K562 (cell line): ENCODE data around the gene CTXN1. TPM values are rescaled to one million over a fixed set of nuclear protein-coding genes. Genes with fewer than 3 reads are reported as not detected.

ENCODE experiments used
- CREBBP ChIP-seq: IDR thresholded peaks from one replicate; pipeline ENCODE4 v1.6.1; 2012; ENCODE audit warnings: low read depth, mild to moderate bottlenecking, control low read depth, inconsistent platforms, low read length
- DACH1 ChIP-seq: fragments of 450-650 bp; IDR thresholded peaks from 2 replicates; pipeline ENCODE4 v1.6.1; 2018; ENCODE audit not compliant: partially characterized antibody
- ILF3 ChIP-seq: fragments of 450-650 bp; IDR thresholded peaks from 2 replicates; pipeline ENCODE4 v1.6.1; 2018; ENCODE audit warnings: antibody characterized with exemption, mild to moderate bottlenecking, moderate library complexity, borderline replicate concordance
- NEUROD1 ChIP-seq: fragments of 150-350 bp; IDR thresholded peaks from 2 replicates; pipeline ENCODE4 v1.6.1; 2014; ENCODE audit warnings: borderline replicate concordance, low read length, low read depth; ENCODE audit not compliant: partially characterized antibody
- POLR2AphosphoS2 ChIP-seq: IDR thresholded peaks from 2 replicates; pipeline ENCODE4 v1.6.1; 2012; ENCODE audit warnings: low read length, improper control_type of control experiment
- RBM14 ChIP-seq: fragments of 200-400 bp; formaldehyde crosslinking; IDR thresholded peaks from 2 replicates; pipeline ENCODE4 v1.6.1; 2018; ENCODE audit warnings: low read depth, mild to moderate bottlenecking, low read length, moderate library complexity, borderline replicate concordance; ENCODE audit not compliant: insufficient read depth
- RFX5 ChIP-seq: IDR thresholded peaks from 2 replicates; pipeline ENCODE4 v1.6.1; 2011; ENCODE audit warnings: low read depth, mild to moderate bottlenecking, improper control_type of control experiment, low read length
- SRSF7 ChIP-seq: fragments of 200-400 bp; formaldehyde crosslinking; optimal IDR thresholded peaks from 2 replicates; pipeline ENCODE3; 2017; ENCODE audit warnings: mild to moderate bottlenecking, low read depth, low read length
- TAF9B ChIP-seq: fragments of 450-650 bp; IDR thresholded peaks from 2 replicates; pipeline ENCODE4 v1.6.1; 2018; ENCODE audit warnings: mild to moderate bottlenecking; ENCODE audit not compliant: partially characterized antibody
- ZBTB1 ChIP-seq: sonication (generic); formaldehyde crosslinking; IDR thresholded peaks from 2 replicates; pipeline ENCODE4 v1.8.1; 2023; ENCODE audit warnings: missing genetic modification reagents, low read depth, mild to moderate bottlenecking, borderline replicate concordance
- ZNF121 ChIP-seq: sonication (generic); formaldehyde crosslinking; conservative IDR thresholded peaks from 2 replicates; pipeline ENCODE4 v1.8.0; 2022; ENCODE audit warnings: missing genetic modification reagents
- ZNF175 ChIP-seq: fragments of 200-800 bp; sonication (Bioruptor generic); IDR thresholded peaks from 2 replicates; pipeline ENCODE4 v1.6.1; 2016; ENCODE audit warnings: low read depth, mild to moderate bottlenecking, missing genetic modification characterization, missing compliant biosample characterization
- ZNF408 ChIP-seq: fragments of 250-450 bp; sonication (Bioruptor Pico); IDR thresholded peaks from 2 replicates; pipeline ENCODE4 v1.4.0; 2020; ENCODE audit warnings: low read depth, mild to moderate bottlenecking, moderate library complexity
- polyA plus RNA-seq, 8 experiments: library from polyadenylated mRNA; depleted of rRNA in 4 of 8; stranded (reverse) in 5 of 8; unstranded in 3 of 8; fragments of >200 nt; fragmentation: Nextera tagmentation in 2 of 8; fragmentation: Illumina TruSeq in 1 of 8; extraction: Ambion mirVana in 2 of 8; extraction: Trizol in 1 of 8; gene quantifications; 2 replicates each; pipeline versions ENCODE4 v1.2.1 to v1.2.3, GENCODE V29; 2011 to 2014; ENCODE audit warnings: inconsistent platforms in 1 of 8, missing spikeins in 1 of 8
- total RNA-seq, 7 experiments: library from RNA; depleted of rRNA in 6 of 7; stranded (reverse); fragments of >200 nt in 6 of 7; fragmentation: Illumina TruSeq in 2 of 7; extraction: Trizol in 2 of 7; gene quantifications; 2 replicates each; pipeline versions ENCODE4 v1.2.1 to v1.2.3, GENCODE V29; 2011 to 2021; ENCODE audit warnings: low replicate concordance in 1 of 7
- TF ChIP-seq, protein P1 (sequence below): sonication (generic); formaldehyde crosslinking; IDR thresholded peaks from 2 replicates; pipeline ENCODE4 v1.8.1; 2023; ENCODE audit warnings: mild to moderate bottlenecking, missing genetic modification reagents
- TF ChIP-seq, protein P2 (sequence below): fragments of 450-650 bp; formaldehyde crosslinking; IDR thresholded peaks from 2 replicates; pipeline ENCODE4 v1.4.0; 2020; ENCODE audit warnings: mild to moderate bottlenecking, mixed read lengths
- TF ChIP-seq, protein P3 (sequence below): fragments of 450-650 bp; formaldehyde crosslinking; IDR thresholded peaks from 2 replicates; pipeline ENCODE4 v1.4.0; 2022; ENCODE audit warnings: missing genetic modification characterization
- TF ChIP-seq, protein P4 (sequence below): fragments of 450-650 bp; IDR thresholded peaks from 2 replicates; pipeline ENCODE4 v1.7.0; 2016; ENCODE audit warnings: borderline replicate concordance

Gene CTXN1
- total and polyA plus RNA-seq, 9 of the 15 experiments (the other 6 are each of a cell fraction or from before 2014, with no cell fraction given), result 0.15 to 37.4 (median 1.8) TPM; not detected in 2

GRCh38 chr19:7903244-7904073, 22.5 kb downstream of the CTXN1 start, which contains the start of gene MAP2K7 (continued):
- TF ChIP-seq, protein P1, sequence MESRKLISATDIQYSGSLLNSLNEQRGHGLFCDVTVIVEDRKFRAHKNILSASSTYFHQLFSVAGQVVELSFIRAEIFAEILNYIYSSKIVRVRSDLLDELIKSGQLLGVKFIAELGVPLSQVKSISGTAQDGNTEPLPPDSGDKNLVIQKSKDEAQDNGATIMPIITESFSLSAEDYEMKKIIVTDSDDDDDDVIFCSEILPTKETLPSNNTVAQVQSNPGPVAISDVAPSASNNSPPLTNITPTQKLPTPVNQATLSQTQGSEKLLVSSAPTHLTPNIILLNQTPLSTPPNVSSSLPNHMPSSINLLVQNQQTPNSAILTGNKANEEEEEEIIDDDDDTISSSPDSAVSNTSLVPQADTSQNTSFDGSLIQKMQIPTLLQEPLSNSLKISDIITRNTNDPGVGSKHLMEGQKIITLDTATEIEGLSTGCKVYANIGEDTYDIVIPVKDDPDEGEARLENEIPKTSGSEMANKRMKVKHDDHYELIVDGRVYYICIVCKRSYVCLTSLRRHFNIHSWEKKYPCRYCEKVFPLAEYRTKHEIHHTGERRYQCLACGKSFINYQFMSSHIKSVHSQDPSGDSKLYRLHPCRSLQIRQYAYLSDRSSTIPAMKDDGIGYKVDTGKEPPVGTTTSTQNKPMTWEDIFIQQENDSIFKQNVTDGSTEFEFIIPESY, result peak; percentile 84
- TF ChIP-seq ZBTB1 (CRISPR knock-in tag) (no peak), SRSF7 (no peak), ILF3 (no peak), ZNF408 (CRISPR knock-in tag) (no peak), ZNF175 (CRISPR knock-in tag) (no peak), ZNF121 (CRISPR knock-in tag) (no peak), NEUROD1 (no peak), RBM14 (no peak), CREBBP (no peak), DACH1 (no peak), RFX5 (no peak), TAF9B (peak; percentile 76), POLR2AphosphoS2 (peak; percentile 64; the same call in 1 of the 2 replicates)
- TF ChIP-seq, protein P2, sequence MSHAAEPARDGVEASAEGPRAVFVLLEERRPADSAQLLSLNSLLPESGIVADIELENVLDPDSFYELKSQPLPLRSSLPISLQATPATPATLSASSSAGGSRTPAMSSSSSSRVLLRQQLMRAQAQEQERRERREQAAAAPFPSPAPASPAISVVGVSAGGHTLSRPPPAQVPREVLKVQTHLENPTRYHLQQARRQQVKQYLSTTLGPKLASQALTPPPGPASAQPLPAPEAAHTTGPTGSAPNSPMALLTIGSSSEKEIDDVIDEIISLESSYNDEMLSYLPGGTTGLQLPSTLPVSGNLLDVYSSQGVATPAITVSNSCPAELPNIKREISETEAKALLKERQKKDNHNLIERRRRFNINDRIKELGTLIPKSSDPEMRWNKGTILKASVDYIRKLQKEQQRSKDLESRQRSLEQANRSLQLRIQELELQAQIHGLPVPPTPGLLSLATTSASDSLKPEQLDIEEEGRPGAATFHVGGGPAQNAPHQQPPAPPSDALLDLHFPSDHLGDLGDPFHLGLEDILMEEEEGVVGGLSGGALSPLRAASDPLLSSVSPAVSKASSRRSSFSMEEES (CRISPR knock-in tag), result no peak
- TF ChIP-seq, protein P3, sequence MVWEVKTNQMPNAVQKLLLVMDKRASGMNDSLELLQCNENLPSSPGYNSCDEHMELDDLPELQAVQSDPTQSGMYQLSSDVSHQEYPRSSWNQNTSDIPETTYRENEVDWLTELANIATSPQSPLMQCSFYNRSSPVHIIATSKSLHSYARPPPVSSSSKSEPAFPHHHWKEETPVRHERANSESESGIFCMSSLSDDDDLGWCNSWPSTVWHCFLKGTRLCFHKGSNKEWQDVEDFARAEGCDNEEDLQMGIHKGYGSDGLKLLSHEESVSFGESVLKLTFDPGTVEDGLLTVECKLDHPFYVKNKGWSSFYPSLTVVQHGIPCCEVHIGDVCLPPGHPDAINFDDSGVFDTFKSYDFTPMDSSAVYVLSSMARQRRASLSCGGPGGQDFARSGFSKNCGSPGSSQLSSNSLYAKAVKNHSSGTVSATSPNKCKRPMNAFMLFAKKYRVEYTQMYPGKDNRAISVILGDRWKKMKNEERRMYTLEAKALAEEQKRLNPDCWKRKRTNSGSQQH (CRISPR knock-in tag), result no peak
- TF ChIP-seq, protein P4, sequence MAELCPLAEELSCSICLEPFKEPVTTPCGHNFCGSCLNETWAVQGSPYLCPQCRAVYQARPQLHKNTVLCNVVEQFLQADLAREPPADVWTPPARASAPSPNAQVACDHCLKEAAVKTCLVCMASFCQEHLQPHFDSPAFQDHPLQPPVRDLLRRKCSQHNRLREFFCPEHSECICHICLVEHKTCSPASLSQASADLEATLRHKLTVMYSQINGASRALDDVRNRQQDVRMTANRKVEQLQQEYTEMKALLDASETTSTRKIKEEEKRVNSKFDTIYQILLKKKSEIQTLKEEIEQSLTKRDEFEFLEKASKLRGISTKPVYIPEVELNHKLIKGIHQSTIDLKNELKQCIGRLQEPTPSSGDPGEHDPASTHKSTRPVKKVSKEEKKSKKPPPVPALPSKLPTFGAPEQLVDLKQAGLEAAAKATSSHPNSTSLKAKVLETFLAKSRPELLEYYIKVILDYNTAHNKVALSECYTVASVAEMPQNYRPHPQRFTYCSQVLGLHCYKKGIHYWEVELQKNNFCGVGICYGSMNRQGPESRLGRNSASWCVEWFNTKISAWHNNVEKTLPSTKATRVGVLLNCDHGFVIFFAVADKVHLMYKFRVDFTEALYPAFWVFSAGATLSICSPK, result no peak
